Ascending aorta (tissue), 2 donors: Measurements from ENCODE around the gene RASL11A. TPM values are rescaled to one million over a fixed set of nuclear protein-coding genes. Genes with fewer than 3 reads are reported as not detected.

ENCODE experiments used
- DNase-seq, 2 donors: peaks; one replicate each; pipeline ENCODE4 v3.0.0-alpha.2; 2019; ENCODE audit warnings: low spot score in 2 of 2
- H3K27ac ChIP-seq, 2 donors: fragments of 200-600 bp; sonication (generic); one replicate each; pipeline ENCODE4 v1.5.1; 2016 to 2017; ENCODE audit warnings: mild to moderate bottlenecking in 1 of 2
- H3K27me3 ChIP-seq: fragments of 200-600 bp; sonication (generic); one replicate; pipeline ENCODE4 v1.5.1; 2017
- H3K36me3 ChIP-seq, 2 donors: fragments of 200-600 bp; sonication (generic); one replicate each; pipeline ENCODE4 v1.5.1; 2016
- H3K4me1 ChIP-seq, 2 donors: fragments of 200-600 bp; sonication (generic); one replicate each; pipeline ENCODE4 v1.5.1; 2016 to 2017; ENCODE audit warnings: mild to moderate bottlenecking in 1 of 2
- H3K4me3 ChIP-seq, 2 donors: fragments of 200-600 bp; sonication (generic); one replicate each; pipeline ENCODE4 v1.5.1; 2016 to 2017; ENCODE audit warnings: mild to moderate bottlenecking in 1 of 2
- H3K9me3 ChIP-seq, 2 donors: fragments of 200-600 bp; sonication (generic); one replicate each; pipeline ENCODE4 v1.5.1; 2016
- intact Hi-C: fragments of 100-400 bp; cut with DNase I; formaldehyde crosslinking; loops from one replicate; pipeline ENCODE4 v1.15.1; 2023
- total RNA-seq: library from RNA; depleted of rRNA; stranded (reverse); fragments of >200 nt; gene quantifications from one replicate; pipeline ENCODE4 v1.1.0, GENCODE V29; 2016
- TF ChIP-seq, protein P1 (sequence below), 3 experiments: fragments of 200-600 bp in 2 of 3; fragments of 450-650 bp in 1 of 3; sonication (generic) in 2 of 3; IDR thresholded peaks; one replicate each; pipeline ENCODE4 v1.5.1; 2016 to 2019; ENCODE audit warnings: antibody characterized with exemption in 3 of 3, mild to moderate bottlenecking in 1 of 3, moderate library complexity in 1 of 3

The RASL11A gene
- total RNA-seq, 1 donor from 2014 or later: 50.4 TPM

DNA sequence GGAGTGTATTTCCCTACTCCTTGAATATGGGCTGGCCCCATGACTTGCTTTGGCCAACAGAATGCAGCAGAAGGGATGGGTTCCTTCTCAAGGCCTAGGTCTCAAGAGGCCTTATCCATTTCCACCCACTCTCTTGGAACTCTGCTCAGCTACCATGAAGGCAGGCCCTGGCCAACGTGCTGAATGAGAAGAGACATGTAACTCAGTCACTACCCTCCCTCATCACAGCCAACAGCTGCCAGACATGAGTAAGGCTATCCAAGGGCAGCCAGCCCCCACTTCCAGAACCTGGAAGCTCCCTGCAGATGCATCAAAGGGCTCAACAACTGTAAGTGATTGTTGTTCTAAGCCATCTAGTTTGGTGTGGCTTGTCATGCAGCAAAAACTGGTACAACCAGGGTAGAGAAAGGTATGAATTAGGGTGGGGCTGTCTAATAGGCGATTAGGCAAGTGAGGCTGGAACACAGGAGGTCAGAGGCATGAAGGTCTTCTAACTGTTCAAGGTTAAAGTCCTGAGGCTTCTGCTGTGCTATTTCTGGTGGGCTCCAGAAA lies 1.4 kb upstream of the RASL11A start:
- peaks cover 0 to 10% of the 10 kb centered on the region in 2 donors for H3K36me3 ChIP-seq
- H3K27ac ChIP-seq: no peak overlapping the region
- H3K4me3 ChIP-seq: no peak overlapping the region
- H3K4me1 ChIP-seq: peaks cover 4 to 16% of the 10 kb centered on the region in 2 donors
- no peak for DNase-seq
- intact Hi-C loops: no loop called here
- TF ChIP-seq, protein P1, sequence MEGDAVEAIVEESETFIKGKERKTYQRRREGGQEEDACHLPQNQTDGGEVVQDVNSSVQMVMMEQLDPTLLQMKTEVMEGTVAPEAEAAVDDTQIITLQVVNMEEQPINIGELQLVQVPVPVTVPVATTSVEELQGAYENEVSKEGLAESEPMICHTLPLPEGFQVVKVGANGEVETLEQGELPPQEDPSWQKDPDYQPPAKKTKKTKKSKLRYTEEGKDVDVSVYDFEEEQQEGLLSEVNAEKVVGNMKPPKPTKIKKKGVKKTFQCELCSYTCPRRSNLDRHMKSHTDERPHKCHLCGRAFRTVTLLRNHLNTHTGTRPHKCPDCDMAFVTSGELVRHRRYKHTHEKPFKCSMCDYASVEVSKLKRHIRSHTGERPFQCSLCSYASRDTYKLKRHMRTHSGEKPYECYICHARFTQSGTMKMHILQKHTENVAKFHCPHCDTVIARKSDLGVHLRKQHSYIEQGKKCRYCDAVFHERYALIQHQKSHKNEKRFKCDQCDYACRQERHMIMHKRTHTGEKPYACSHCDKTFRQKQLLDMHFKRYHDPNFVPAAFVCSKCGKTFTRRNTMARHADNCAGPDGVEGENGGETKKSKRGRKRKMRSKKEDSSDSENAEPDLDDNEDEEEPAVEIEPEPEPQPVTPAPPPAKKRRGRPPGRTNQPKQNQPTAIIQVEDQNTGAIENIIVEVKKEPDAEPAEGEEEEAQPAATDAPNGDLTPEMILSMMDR (IDR thresholded peaks at IDR 0.05): no peak
- H3K9me3 ChIP-seq: no peaks in the 10 kb centered on the region
- H3K27me3 ChIP-seq: no peaks in the 10 kb centered on the region

GRCh38 chr13:27271570-27272096 lies 1.0 kb downstream of the RASL11A start:
- peaks cover 0 to 10% of the 10 kb centered on the region in 2 donors for H3K36me3 ChIP-seq
- TF ChIP-seq, protein P1 (IDR thresholded peaks at IDR 0.05): no peak
- no peaks in the 10 kb centered on the region for H3K9me3 ChIP-seq
- H3K4me1 ChIP-seq: peaks cover 4 to 30% of the 10 kb centered on the region in 2 donors
- H3K27me3 ChIP-seq: no peaks in the 10 kb centered on the region
- no peak for DNase-seq
- H3K4me3 ChIP-seq: peak overlapping the region; percentile 67 to 84
- intact Hi-C loops: loop anchor here (2.0 to 10.0 kb wide), 5 partner anchors 86 to 863 kb away; partner anchors contain the start of genes LNX2, PAN3 and POLR1D
- peak overlapping the region; percentile 91 to 93 for H3K27ac ChIP-seq

DNA sequence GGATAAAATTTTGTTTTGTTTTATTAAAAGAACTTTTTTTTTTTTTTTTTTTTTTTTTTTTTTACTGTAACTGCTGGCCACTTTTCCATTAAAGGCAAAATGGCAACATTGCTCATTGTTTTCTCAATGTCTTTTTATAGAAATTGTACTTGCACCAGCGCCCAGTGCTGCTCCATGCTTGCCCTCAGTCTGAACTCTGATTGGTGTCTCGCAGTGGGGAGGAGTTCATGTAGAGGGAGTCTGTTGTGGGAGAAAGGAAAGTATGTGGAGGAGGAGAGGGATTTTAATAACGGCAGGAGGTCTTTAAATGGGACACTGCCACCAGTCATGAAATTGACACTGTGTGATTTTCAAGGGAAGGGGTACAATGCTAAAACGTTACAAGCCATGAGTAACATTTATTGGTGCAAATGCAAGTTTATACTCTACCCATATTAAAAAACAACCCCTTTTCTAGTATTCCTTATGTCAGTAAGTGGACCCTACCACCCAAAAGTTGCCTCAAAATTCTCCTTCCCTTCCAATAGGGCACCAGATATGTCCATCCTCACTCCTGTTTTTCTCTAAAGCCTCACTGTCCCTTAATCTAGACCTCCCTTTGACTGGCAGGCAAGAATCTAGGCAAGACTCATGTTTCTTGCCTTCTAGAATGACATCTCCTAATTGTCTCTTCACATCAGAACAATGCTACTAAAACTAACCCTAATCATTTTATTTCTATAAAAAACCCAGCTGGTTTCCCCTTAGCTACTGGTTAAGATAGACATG lies 3.2 kb downstream of the RASL11A start:
- H3K27ac ChIP-seq: peak overlapping the region; percentile 82 to 91
- TF ChIP-seq, protein P1 (IDR thresholded peaks at IDR 0.05): no peak
- intact Hi-C loops: loop anchor here (5.0 to 10.0 kb wide), 4 partner anchors 83 to 861 kb away; partner anchors contain the start of genes LNX2, PAN3 and POLR1D
- peak overlapping the region in 1 of 2 donors; percentile 67 for H3K4me3 ChIP-seq
- H3K4me1 ChIP-seq: peaks cover 4 to 30% of the 10 kb centered on the region in 2 donors
- H3K27me3 ChIP-seq: no peaks in the 10 kb centered on the region
- peaks cover 0 to 10% of the 10 kb centered on the region in 2 donors for H3K36me3 ChIP-seq
- peak; percentile 38 to 90 for DNase-seq
- H3K9me3 ChIP-seq: no peaks in the 10 kb centered on the region

DNA sequence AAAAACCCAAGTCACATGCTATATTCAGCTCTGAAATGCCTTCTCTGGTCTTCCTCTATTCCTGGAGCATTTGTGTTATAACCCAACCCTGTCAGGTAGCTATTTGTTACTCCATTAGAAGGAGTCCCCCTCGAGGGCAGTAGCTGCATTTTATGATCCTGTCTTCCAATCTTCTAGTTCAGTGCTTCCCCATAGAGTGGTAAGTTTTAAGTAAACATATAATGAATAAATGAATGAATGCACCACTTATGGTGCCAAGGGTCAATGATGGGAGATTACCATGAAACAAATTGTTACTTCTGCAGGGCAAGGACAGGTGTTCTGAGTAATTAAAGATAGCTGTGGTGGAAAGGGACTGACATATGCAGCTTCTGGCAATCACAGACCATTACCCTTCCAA lies 4.0 kb downstream of the RASL11A start:
- Histone ChIP-seq H3K4me1 (peaks cover 4 to 30% of the 10 kb centered on the region in 2 donors), H3K36me3 (peaks cover 0 to 10% of the 10 kb centered on the region in 2 donors), H3K27me3 (no peaks in the 10 kb centered on the region), H3K27ac (peak overlapping the region; percentile 82), H3K4me3 (no peak overlapping the region), H3K9me3 (no peaks in the 10 kb centered on the region)
- TF ChIP-seq, protein P1 (IDR thresholded peaks at IDR 0.05): no peak
- no peak for DNase-seq
- intact Hi-C loops: loop anchor here (5.0 to 10.0 kb wide), 4 partner anchors 83 to 860 kb away; partner anchors contain the start of genes LNX2, PAN3 and POLR1D

DNA sequence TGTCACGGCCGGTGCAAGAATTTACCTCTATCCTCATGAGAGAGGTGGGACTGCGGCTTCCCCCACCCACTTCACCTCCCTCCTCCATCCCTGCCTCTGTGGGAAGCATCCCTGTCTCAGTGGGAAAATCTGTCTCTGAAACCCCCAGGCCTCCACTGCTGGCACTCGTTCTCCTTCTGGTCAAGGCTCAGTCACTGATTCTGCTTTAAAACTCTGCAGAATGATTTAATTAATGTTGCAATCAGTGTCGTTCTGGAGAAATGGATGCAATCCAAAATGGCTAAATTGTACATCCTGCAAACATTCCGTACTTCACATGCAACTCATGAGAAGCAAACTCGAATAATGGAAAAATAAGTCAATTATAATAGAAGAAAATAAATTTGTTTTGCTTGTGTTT lies 5.6 kb downstream of the RASL11A start:
- intact Hi-C loops: loop anchor here (10.0 kb wide), 1 partner anchor 859 kb away; the partner anchor contains the start of gene PAN3

More for the DNA sequence above, 5.6 kb downstream of the RASL11A start:
- TF ChIP-seq, protein P1 (IDR thresholded peaks at IDR 0.05): no peak
- no peak overlapping the region for H3K4me3 ChIP-seq
- peaks cover 0 to 10% of the 10 kb centered on the region in 2 donors for H3K36me3 ChIP-seq
- no peak for DNase-seq
- no peaks in the 10 kb centered on the region for H3K27me3 ChIP-seq
- H3K9me3 ChIP-seq: no peaks in the 10 kb centered on the region
- H3K4me1 ChIP-seq: peaks cover 4 to 23% of the 10 kb centered on the region in 2 donors
- H3K27ac ChIP-seq: peak overlapping the region; percentile 5 to 82
